Measurements from ENCODE around the gene MEIS3.

DNA sequence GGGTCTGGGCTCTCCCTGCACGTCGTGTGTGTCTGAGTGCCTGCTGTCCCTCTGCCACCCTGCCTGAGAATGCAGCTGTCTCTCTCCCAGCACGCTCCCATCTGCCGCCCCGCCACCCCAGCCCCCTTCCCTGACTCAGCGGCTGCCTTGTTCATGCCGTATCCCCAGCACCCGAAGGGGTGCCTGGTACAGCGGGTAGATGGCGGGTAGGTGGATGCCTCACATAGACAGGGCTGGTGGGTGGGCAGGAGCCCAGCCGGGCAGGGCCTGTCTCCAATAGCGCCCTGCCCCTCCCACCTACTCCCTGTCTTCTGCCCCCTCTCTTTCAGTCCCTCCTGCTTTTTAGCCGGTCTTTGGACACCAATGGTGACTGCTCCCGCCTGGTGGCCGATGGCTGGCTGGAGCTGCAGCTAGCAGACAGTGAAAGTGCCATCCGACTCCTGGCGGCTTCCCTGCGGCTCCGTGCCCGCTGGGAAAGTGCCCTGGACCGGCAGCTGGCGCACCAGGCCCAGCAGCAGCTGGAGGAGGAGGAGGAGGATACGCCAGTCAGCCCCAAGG lies 39.9 kb downstream of the MEIS3 start:
- TF ChIP-seq, protein P1, sequence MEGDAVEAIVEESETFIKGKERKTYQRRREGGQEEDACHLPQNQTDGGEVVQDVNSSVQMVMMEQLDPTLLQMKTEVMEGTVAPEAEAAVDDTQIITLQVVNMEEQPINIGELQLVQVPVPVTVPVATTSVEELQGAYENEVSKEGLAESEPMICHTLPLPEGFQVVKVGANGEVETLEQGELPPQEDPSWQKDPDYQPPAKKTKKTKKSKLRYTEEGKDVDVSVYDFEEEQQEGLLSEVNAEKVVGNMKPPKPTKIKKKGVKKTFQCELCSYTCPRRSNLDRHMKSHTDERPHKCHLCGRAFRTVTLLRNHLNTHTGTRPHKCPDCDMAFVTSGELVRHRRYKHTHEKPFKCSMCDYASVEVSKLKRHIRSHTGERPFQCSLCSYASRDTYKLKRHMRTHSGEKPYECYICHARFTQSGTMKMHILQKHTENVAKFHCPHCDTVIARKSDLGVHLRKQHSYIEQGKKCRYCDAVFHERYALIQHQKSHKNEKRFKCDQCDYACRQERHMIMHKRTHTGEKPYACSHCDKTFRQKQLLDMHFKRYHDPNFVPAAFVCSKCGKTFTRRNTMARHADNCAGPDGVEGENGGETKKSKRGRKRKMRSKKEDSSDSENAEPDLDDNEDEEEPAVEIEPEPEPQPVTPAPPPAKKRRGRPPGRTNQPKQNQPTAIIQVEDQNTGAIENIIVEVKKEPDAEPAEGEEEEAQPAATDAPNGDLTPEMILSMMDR (conservative IDR thresholded peaks at IDR 0.05): no peak
- TF ChIP-seq ZFX (IDR thresholded peaks at IDR 0.05): no peak

Measured in C4-2B (cell line).